ENCODE results near the gene STPG3. TPM values are rescaled to one million over a fixed set of nuclear protein-coding genes. Genes with fewer than 3 reads are reported as not detected.

Gene STPG3
- total RNA-seq, 1 experiment from 2014 or later: not detected

DNA sequence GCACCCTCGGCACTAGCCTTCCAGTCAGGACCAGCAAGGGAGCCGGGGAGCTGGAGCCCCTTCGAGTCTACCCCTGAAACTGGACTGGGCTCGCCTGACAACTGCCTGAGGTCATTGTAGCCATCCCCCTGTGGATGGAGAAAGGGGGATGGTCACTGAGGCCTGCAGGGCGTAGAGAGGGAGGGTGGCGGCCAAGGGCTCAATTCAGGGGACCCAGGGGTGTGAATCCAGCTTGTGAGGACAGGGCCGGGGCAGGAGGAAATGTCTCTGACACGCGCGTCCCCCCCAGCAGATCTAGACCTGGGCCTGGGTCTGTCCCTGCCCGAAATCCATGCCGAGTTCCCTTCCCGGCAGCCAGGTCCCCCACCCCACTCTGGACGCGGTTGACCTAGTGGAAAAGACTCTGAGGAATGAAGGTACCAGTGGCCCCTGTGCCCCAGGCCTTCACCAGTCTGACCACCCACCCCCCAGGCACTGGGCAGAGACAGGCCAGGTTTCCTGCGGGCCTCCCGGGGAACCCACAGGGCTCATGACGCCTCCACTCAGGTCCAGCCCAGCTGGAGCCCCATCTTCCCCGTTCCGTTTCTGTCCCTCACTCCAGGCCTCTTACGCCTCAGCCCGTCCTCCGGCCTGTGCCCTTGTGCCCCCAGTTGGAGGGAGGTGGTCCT lies 19.6 kb upstream of the STPG3 start:
- Mint-ChIP-seq H3K4me3 (ENCODE audit: low read depth, unreplicated experiment) (no peak overlapping the region), H3K36me3 (ENCODE audit: insufficient read depth, unreplicated experiment) (peaks cover 25% of the 10 kb centered on the region), H3K9me3 (ENCODE audit: low read depth, unreplicated experiment) (no peaks in the 10 kb centered on the region), H3K27ac (ENCODE audit: unreplicated experiment) (no peak overlapping the region), H3K4me1 (ENCODE audit: low read depth, unreplicated experiment) (peaks cover 22% of the 10 kb centered on the region), H3K27me3 (ENCODE audit: unreplicated experiment) (peaks cover 17% of the 10 kb centered on the region)
- no peak for DNase-seq
- no TSS peak for BruUV-seq (replicated peaks)
- TF ChIP-seq CTCF (IDR thresholded peaks at IDR 0.05; ENCODE audit: unreplicated experiment): no peak
- CTCF ChIA-PET: interaction anchor here (0.6 kb wide), 1 partner anchor 86 kb away, joined by 3 read pairs; no protein-coding TSS in a partner anchor
- intact Hi-C loops (cut with micrococcal nuclease; ENCODE audit: unreplicated experiment): no loop called here

DNA sequence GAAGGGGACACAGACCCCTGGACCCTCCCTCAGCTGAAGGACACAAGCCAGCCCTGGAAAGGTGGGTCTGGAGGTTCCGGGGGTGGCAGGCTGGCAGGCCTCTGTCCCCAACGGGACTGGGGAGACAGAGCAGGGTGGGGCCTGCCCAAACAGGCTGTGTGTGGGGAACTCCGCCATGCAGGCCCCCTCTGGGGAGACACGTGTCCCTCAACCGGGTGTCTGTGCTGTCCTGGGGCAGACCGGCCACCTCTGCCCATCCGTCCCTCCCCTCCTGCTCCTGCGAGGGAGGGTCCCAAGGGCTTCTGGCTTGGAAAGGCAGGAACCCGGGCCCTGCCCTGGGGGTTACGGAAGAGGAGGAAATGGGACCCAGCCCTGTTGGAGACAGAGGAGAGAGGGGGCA lies 19.0 kb upstream of the STPG3 start:
- intact Hi-C loops (cut with micrococcal nuclease; ENCODE audit: unreplicated experiment): no loop called here
- H3K4me1 Mint-ChIP-seq (ENCODE audit: low read depth, unreplicated experiment): peaks cover 18% of the 10 kb centered on the region
- H3K4me3 Mint-ChIP-seq (ENCODE audit: low read depth, unreplicated experiment): no peak overlapping the region
- no peak overlapping the region for H3K27ac Mint-ChIP-seq (ENCODE audit: unreplicated experiment)
- no peak for TF ChIP-seq CTCF (IDR thresholded peaks at IDR 0.05; ENCODE audit: unreplicated experiment)
- no peaks in the 10 kb centered on the region for H3K9me3 Mint-ChIP-seq (ENCODE audit: low read depth, unreplicated experiment)
- CTCF ChIA-PET: interaction anchor here (0.6 kb wide), 1 partner anchor 86 kb away, joined by 3 read pairs; no protein-coding TSS in a partner anchor
- no peak for DNase-seq
- H3K36me3 Mint-ChIP-seq (ENCODE audit: insufficient read depth, unreplicated experiment): peaks cover 19% of the 10 kb centered on the region
- no TSS peak for BruUV-seq (replicated peaks)
- H3K27me3 Mint-ChIP-seq (ENCODE audit: unreplicated experiment): peaks cover 17% of the 10 kb centered on the region

GRCh38 chr9:137232510-137232909 lies 18.6 kb upstream of the STPG3 start:
- peaks cover 17% of the 10 kb centered on the region for H3K27me3 Mint-ChIP-seq (ENCODE audit: unreplicated experiment)
- no peaks in the 10 kb centered on the region for H3K9me3 Mint-ChIP-seq (ENCODE audit: low read depth, unreplicated experiment)
- peaks cover 14% of the 10 kb centered on the region for H3K36me3 Mint-ChIP-seq (ENCODE audit: insufficient read depth, unreplicated experiment)
- no TSS peak for BruUV-seq (replicated peaks)
- peaks cover 16% of the 10 kb centered on the region for H3K4me1 Mint-ChIP-seq (ENCODE audit: low read depth, unreplicated experiment)
- H3K27ac Mint-ChIP-seq (ENCODE audit: unreplicated experiment): no peak overlapping the region
- intact Hi-C loops (cut with micrococcal nuclease; ENCODE audit: unreplicated experiment): no loop called here
- CTCF ChIA-PET: no interaction called here
- DNase-seq: no peak
- no peak overlapping the region for H3K4me3 Mint-ChIP-seq (ENCODE audit: low read depth, unreplicated experiment)
- TF ChIP-seq CTCF (IDR thresholded peaks at IDR 0.05; ENCODE audit: unreplicated experiment): no peak

- H3K27ac Mint-ChIP-seq (ENCODE audit: unreplicated experiment): no peak overlapping the region
- no peak for TF ChIP-seq CTCF (IDR thresholded peaks at IDR 0.05; ENCODE audit: unreplicated experiment)
- peaks cover 11% of the 10 kb centered on the region for H3K36me3 Mint-ChIP-seq (ENCODE audit: insufficient read depth, unreplicated experiment)
- H3K4me3 Mint-ChIP-seq (ENCODE audit: low read depth, unreplicated experiment): no peak overlapping the region
- peaks cover 19% of the 10 kb centered on the region for H3K4me1 Mint-ChIP-seq (ENCODE audit: low read depth, unreplicated experiment)
- intact Hi-C loops (cut with micrococcal nuclease; ENCODE audit: unreplicated experiment): no loop called here
- CTCF ChIA-PET: no interaction called here
- no TSS peak for BruUV-seq (replicated peaks)
- no peak for DNase-seq
- H3K27me3 Mint-ChIP-seq (ENCODE audit: unreplicated experiment): peaks cover 17% of the 10 kb centered on the region
- H3K9me3 Mint-ChIP-seq (ENCODE audit: low read depth, unreplicated experiment): no peaks in the 10 kb centered on the region
Observed at GRCh38 chr9:137233143-137233980, 17.7 kb upstream of the STPG3 start.
